ENCODE measurements around the gene CALHM2.

DNA sequence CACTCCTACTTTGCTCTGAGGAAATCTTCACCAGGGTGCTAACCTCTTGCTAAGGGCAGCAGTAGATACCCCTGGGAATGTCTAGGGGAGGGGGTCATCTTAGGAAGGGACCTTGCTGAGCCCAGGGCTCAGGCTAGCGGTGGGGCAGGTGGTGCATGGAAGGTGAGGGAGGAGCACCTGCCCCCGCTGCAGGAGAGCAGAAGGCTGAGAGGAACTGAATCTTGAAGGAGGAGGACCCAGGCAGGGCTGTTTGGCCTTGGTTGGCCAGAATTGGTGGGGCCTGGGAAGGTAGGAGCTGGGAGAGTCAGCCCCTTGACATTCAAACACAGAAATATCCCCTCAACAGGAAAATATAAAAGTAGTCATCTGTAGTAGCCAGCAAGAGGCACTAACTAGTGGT is 19.8 kb upstream of the CALHM2 start:
- TF ChIP-seq, protein P1, sequence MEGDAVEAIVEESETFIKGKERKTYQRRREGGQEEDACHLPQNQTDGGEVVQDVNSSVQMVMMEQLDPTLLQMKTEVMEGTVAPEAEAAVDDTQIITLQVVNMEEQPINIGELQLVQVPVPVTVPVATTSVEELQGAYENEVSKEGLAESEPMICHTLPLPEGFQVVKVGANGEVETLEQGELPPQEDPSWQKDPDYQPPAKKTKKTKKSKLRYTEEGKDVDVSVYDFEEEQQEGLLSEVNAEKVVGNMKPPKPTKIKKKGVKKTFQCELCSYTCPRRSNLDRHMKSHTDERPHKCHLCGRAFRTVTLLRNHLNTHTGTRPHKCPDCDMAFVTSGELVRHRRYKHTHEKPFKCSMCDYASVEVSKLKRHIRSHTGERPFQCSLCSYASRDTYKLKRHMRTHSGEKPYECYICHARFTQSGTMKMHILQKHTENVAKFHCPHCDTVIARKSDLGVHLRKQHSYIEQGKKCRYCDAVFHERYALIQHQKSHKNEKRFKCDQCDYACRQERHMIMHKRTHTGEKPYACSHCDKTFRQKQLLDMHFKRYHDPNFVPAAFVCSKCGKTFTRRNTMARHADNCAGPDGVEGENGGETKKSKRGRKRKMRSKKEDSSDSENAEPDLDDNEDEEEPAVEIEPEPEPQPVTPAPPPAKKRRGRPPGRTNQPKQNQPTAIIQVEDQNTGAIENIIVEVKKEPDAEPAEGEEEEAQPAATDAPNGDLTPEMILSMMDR (optimal IDR thresholded peaks at IDR 0.05 in 1 of 3, IDR thresholded peaks at IDR 0.05 in 1 of 3, conservative IDR thresholded peaks at IDR 0.05 in 1 of 3; ENCODE audit: extremely low read depth in 1 of 3, insufficient read depth in 2 of 3, low read length in 3 of 3) = no peak
- no peak for TF ChIP-seq EZH2 (IDR thresholded peaks at IDR 0.05; ENCODE audit: low read length)

All from keratinocyte (primary cell).